IPS-11a (cell line): ENCODE data around the gene ENHO.
"Not testable (repeated sequence)": the region's sequence is repeated elsewhere in the genome, so short reads cannot be mapped to it uniquely, and the experiment has no call there.

Experiments used
- H3K4me3 ChIP-seq: one replicate; pipeline ENCODE4 v1.5.1; 2013; ENCODE audit warnings: low read depth, low read length, control low read depth

Gene ENHO

GRCh38 chr9:34482746-34483145 lies 40.0 kb downstream of the ENHO start:
- not testable (repeated sequence) for H3K4me3 ChIP-seq

GRCh38 chr9:34481620-34482019 lies 41.2 kb downstream of the ENHO start:
- not testable (repeated sequence) for H3K4me3 ChIP-seq

GRCh38 chr9:34479431-34479866 lies 43.3 kb downstream of the ENHO start:
- H3K4me3 ChIP-seq: no peak overlapping the region

- no peak overlapping the region for H3K4me3 ChIP-seq
Observed at GRCh38 chr9:34477541-34477940, 45.2 kb downstream of the ENHO start.

- no peak overlapping the region for H3K4me3 ChIP-seq
Observed at GRCh38 chr9:34475097-34475496, 47.7 kb downstream of the ENHO start.
